MCF 10A (cell line): Measurements from ENCODE around the gene MALSU1. TPM values are rescaled to one million over a fixed set of nuclear protein-coding genes. Genes with fewer than 3 reads are reported as not detected.

Experiments used
- BruUV-seq: library from RNA; stranded (reverse); fragments of 400-500 nt; replicated peaks from 2 replicates; lab custom pipeline; 2021; lab: Mats Ljungman, UMichigan
- CTCF ChIA-PET: fragments of 300-600 bp; sonication (Branson Sonifier 250); formaldehyde crosslinking; extraction: SDS; loops from one replicate; lab custom pipeline; 2021; ENCODE audit warnings: antibody characterized with exemption, inconsistent platforms; lab: Yijun Ruan, JAX
- POLR2A ChIA-PET: fragments of 300-600, 350-650 bp; sonication (Branson Sonifier 250); formaldehyde crosslinking; extraction: SDS; loops from one replicate; lab custom pipeline; 2020; ENCODE audit warnings: antibody characterized with exemption, inconsistent platforms; lab: Yijun Ruan, JAX
- DNase-seq: peaks from one replicate; pipeline ENCODE4 v3.0.0-alpha.2; 2018; ENCODE audit not compliant: unreplicated experiment
- H3K27ac Mint-ChIP-seq: one replicate; pipeline ENCODE4 v1.8.0; 2022; ENCODE audit warnings: mild to moderate bottlenecking, low read depth, mixed read lengths; ENCODE audit not compliant: unreplicated experiment
- H3K27me3 Mint-ChIP-seq: one replicate; pipeline ENCODE4 v1.8.0; 2022; ENCODE audit warnings: mixed read lengths; ENCODE audit not compliant: insufficient read depth, unreplicated experiment
- H3K36me3 Mint-ChIP-seq: one replicate; pipeline ENCODE4 v1.8.0; 2022; ENCODE audit warnings: mild to moderate bottlenecking, moderate library complexity, mixed read lengths; ENCODE audit not compliant: insufficient read depth, unreplicated experiment
- H3K4me1 Mint-ChIP-seq: one replicate; pipeline ENCODE4 v1.8.0; 2022; ENCODE audit warnings: mixed read lengths; ENCODE audit not compliant: insufficient read depth, unreplicated experiment
- H3K4me3 Mint-ChIP-seq: one replicate; pipeline ENCODE4 v1.8.0; 2022; ENCODE audit warnings: mild to moderate bottlenecking, moderate library complexity, mixed read lengths; ENCODE audit not compliant: unreplicated experiment
- H3K9me3 Mint-ChIP-seq: one replicate; pipeline ENCODE4 v1.8.0; 2022; ENCODE audit warnings: mixed read lengths; ENCODE audit not compliant: unreplicated experiment
- CTCF ChIP-seq: fragments of 200-600 bp; IDR thresholded peaks from one replicate; pipeline ENCODE4 v1.8.0; 2022; ENCODE audit warnings: antibody characterized with exemption, mild to moderate bottlenecking; ENCODE audit not compliant: unreplicated experiment
- intact Hi-C: fragments of 100-400 bp; cut with micrococcal nuclease; formaldehyde crosslinking; loops from 2 replicates; pipeline ENCODE4 v1.14.1; 2022
- total RNA-seq: library from RNA; stranded (reverse); gene quantifications from 2 replicates; pipeline ENCODE4 v1.2.3, GENCODE V29; 2022

Gene MALSU1
- total RNA-seq, 1 experiment from 2014 or later, result 64.8 TPM

- Mint-ChIP-seq H3K27ac (no peak overlapping the region), H3K4me3 (no peak overlapping the region), H3K9me3 (no peaks in the 10 kb centered on the region), H3K4me1 (peaks cover 5% of the 10 kb centered on the region), H3K27me3 (no peaks in the 10 kb centered on the region), H3K36me3 (no peaks in the 10 kb centered on the region)
- ChIA-PET CTCF (interaction anchor here (1.0 kb wide), 2 partner anchors 14 to 29 kb away, joined by 3 to 4 read pairs; no protein-coding TSS in a partner anchor), POLR2A (interaction anchor here (0.7 kb wide), 1 partner anchor 139 kb away, joined by 3 read pairs; no protein-coding TSS in a partner anchor)
- TF ChIP-seq CTCF, result no peak
- no TSS peak for BruUV-seq
- no peak for DNase-seq
- intact Hi-C loops, result no loop called here
These were observed 8.1 kb upstream of the MALSU1 start for GRCh38 chr7:23290993-23291392.

DNA sequence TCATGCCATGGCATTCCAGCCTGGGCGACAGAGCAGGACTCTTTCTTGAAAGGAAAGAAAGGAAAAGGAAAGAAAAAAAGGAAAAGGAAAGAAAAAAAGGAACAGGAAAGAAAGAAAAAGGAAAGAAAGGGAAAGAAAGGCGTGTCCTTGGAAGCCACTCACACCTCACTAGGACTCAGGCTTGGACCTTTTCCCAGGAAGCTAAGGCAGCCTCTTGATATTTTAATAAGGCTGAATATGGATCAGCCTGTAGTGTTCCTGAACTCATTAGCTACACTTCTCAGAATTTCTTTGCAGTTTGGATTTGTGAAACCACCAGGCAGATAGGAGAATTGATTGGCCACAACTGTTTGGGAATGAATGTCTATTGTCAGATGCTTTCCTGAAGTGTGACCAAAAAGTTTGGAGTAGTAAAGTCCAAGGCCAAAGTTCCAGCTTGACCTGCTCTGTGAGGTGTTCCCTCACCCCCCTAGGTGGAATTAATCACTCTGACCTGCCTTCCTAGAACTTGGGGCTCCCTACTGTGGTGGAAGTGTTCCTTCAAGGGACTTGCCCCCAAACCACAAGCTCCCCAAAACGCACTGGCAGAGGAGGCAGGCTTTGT lies 7.1 kb upstream of the MALSU1 start:
- no peak for TF ChIP-seq CTCF
- Mint-ChIP-seq H3K27ac (no peak overlapping the region), H3K9me3 (no peaks in the 10 kb centered on the region), H3K4me3 (no peak overlapping the region), H3K36me3 (no peaks in the 10 kb centered on the region), H3K4me1 (peaks cover 5% of the 10 kb centered on the region), H3K27me3 (no peaks in the 10 kb centered on the region)
- no peak for DNase-seq
- ChIA-PET POLR2A (no interaction called here), CTCF (interaction anchor here (0.6 to 1.8 kb wide), 4 partner anchors 12 to 256 kb away, joined by 3 to 6 read pairs (median 4); no protein-coding TSS in a partner anchor)
- BruUV-seq, result no TSS peak
- intact Hi-C loops, result no loop called here

GRCh38 chr7:23292623-23293022 lies 6.5 kb upstream of the MALSU1 start:
- intact Hi-C loops, result no loop called here
- Mint-ChIP-seq H3K9me3 (no peaks in the 10 kb centered on the region), H3K36me3 (no peaks in the 10 kb centered on the region), H3K27ac (no peak overlapping the region), H3K4me1 (peaks cover 5% of the 10 kb centered on the region), H3K27me3 (no peaks in the 10 kb centered on the region), H3K4me3 (no peak overlapping the region)
- no TSS peak for BruUV-seq
- ChIA-PET POLR2A (no interaction called here), CTCF (interaction anchor here (0.6 to 1.8 kb wide), 4 partner anchors 10 to 251 kb away, joined by 3 to 6 read pairs (median 4); no protein-coding TSS in a partner anchor)
- DNase-seq, result no peak
- TF ChIP-seq CTCF, result no peak

- no peaks in the 10 kb centered on the region for H3K27me3 Mint-ChIP-seq
- ChIA-PET POLR2A (interaction anchor here (0.7 to 1.3 kb wide), 2 partner anchors 14 to 237 kb away, joined by 4 read pairs; no protein-coding TSS in a partner anchor), CTCF (interaction anchor here (0.6 to 1.8 kb wide), 8 partner anchors 11 to 252 kb away, joined by 3 to 8 read pairs (median 4); no protein-coding TSS in a partner anchor)
These were observed 5.6 kb upstream of the MALSU1 start for GRCh38 chr7:23293500-23294073.

More at GRCh38 chr7:23293500-23294073, 5.6 kb upstream of the MALSU1 start:
- no peak for DNase-seq
- Mint-ChIP-seq H3K4me1 (peaks cover 8% of the 10 kb centered on the region), H3K36me3 (no peaks in the 10 kb centered on the region), H3K27ac (no peak overlapping the region), H3K4me3 (no peak overlapping the region), H3K9me3 (no peaks in the 10 kb centered on the region)
- intact Hi-C loops, result no loop called here
- no TSS peak for BruUV-seq
- TF ChIP-seq CTCF, result no peak
